Activated CD4-positive, alpha-beta T cell treated with anti-CD3 and anti-CD28 coated beads, Interleukin-2, amount 50 U/mL, for 48 hours (primary cell): ENCODE measurements around the gene KIF18B.
A peak's percentile ranks its signal among the peaks of the same experiment; 100 is the strongest.

Source experiments
- DNase-seq, 2 experiments: peaks; one replicate each; pipeline ENCODE4 v3.0.0-alpha.2; 2020

The KIF18B gene

GRCh38 chr17:44916781-44917241 is 30.8 kb downstream of the KIF18B start:
- no peak for DNase-seq

GRCh38 chr17:44915862-44916780 is 31.5 kb downstream of the KIF18B start:
- DNase-seq, result no peak

- DNase-seq, result no peak
Observed at GRCh38 chr17:44915321-44915726, 32.2 kb downstream of the KIF18B start, which contains the start of gene GFAP. GFAP (minus strand) TSS chr17:44915500; CDS start chr17:44915486, 14 bp downstream.

- DNase-seq, result no peak
Observed at GRCh38 chr17:44914698-44915271, 32.8 kb downstream of the KIF18B start.

- DNase-seq, result no peak
Observed at GRCh38 chr17:44914148-44914547, 33.4 kb downstream of the KIF18B start.

GRCh38 chr17:44913676-44914075 is 33.9 kb downstream of the KIF18B start:
- no peak for DNase-seq

- DNase-seq, result no peak
Observed at GRCh38 chr17:44912763-44913544, 34.6 kb downstream of the KIF18B start.

GRCh38 chr17:44911133-44912001 is 36.2 kb downstream of the KIF18B start:
- DNase-seq, result peak; percentile 58 to 69

GRCh38 chr17:44910231-44911106 is 37.1 kb downstream of the KIF18B start:
- no peak for DNase-seq

- DNase-seq, result no peak
Observed at GRCh38 chr17:44909681-44910144, 37.9 kb downstream of the KIF18B start.

GRCh38 chr17:44908761-44909326 is 38.7 kb downstream of the KIF18B start:
- no peak for DNase-seq

GRCh38 chr17:44907729-44908470 is 39.7 kb downstream of the KIF18B start:
- no peak for DNase-seq

GRCh38 chr17:44906763-44907728 is 40.5 kb downstream of the KIF18B start:
- no peak for DNase-seq

- no peak for DNase-seq
Observed at GRCh38 chr17:44906010-44906646, 41.4 kb downstream of the KIF18B start.

- no peak for DNase-seq
Observed at GRCh38 chr17:44905006-44906000, 42.3 kb downstream of the KIF18B start.
